Endothelial cell of hepatic sinusoid (primary cell): ENCODE measurements around the gene NPHP4.

Source experiments
- in situ Hi-C: cut with HindIII; loops from 2 replicates; pipeline ENCODE4 v1.10.0; 2017; ENCODE audit warnings: low sequenced_read_pairs

Gene NPHP4

DNA sequence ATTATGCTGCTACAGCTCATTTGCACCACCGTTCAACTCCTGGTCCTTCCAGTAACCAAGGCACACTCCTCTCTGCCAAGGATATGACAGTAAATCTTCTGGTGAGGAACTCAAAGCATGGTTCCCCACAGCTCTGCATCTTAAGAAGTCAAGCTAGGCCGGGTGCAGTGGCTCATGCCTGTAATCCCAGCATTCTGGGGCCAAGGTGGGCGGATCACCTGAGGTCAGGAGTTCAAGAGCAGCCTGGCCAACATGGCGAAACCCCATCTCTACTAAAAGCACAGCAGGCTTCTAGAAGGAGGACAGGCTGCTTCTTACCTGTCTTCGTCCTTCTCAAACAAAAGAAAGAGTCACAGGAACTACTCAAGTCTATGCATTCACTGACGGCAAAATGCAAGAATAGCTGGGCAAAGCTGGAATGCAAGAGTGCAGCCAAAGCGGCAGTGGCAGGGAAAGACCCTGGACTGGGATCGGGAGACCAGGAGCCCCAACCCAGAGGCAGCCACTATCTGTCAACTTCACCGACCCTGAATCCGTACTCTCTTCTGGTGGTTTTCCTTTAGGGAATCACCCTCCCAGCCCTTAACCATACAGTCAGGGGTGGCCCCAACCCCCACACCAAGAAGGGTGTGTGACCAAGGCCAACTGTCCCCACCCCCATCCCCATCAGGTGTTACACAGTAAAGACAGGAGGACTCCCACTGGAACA is 75.5 kb downstream of the NPHP4 start:
- in situ Hi-C loops = no loop called here

DNA sequence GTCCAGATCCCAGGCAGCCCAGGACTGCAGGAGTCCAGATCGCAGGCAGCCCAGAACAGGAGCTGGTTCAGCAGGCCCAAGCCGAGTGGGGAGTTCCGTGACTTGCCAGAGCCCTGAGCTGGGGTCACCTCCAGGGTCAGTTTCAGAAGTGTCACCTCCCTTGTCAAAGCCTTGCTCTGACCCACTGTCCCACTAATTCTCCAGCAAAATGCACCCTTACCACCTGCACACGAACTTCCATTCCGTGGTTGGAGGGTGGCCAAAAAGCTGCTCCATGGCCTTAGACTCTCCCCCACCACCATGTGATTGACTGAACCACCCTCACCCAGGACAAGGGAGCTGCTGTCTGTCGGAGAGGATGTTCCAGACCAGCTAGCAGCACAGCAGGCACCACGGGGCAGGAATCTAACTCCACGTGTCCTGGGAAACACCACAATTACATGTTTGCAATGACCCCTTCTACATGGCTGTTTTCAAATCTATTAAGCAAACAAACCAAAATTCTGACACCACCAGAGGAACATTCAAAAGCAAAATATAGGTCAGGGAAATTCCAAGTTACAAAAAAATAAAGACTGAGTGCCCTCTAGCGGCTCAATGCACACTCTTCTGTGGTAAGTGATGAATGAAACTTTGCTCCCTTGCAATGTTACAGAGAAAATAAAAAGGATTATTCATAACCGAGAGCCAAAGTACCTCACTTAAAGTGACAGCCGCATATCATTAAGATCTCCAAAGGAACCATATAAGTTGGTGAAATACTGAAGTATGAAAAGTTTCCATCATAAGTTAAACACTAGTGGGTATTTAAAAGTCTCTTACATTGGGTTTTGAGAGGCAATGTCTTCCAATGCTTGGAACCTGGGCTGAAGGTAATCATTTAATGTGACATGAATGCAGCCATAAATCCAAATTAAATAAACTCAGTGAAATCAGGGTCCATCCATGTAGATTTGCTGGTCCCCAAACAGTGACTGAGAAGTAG is 76.3 kb downstream of the NPHP4 start:
- in situ Hi-C loops = no loop called here

DNA sequence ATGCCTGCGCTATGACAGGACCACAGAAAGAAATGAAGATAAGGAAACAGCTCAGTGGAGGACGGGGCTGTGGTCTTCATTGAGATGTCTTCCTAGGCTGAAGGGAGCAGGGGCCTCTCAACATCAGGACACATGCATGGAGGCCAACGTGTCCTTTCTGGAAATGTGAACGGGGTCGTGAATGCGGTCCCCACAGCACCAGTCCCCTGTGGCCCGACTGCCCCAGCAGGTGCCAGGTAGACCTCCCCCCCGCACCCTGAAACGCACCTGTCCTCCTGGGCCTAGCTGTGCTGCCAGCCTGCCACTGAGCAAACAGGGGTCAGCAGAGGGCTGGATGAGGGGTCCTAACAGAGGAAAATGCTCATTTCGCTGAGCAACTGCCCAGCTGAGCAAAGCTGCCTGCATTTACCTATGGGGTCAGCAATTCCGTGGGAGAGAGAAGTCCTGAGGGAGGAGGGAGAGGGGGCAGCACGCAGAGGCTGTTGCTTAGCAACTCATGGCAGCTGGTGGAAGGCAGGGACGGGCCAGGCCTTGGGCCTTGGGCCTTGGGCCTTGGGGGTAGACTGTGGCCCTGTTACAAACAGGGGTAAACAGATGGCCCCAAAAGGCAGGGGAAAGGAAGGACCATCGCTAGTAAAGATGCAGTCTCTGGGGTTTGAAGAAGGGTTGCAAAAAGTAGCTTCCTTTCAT is 77.4 kb downstream of the NPHP4 start:
- in situ Hi-C loops = no loop called here

DNA sequence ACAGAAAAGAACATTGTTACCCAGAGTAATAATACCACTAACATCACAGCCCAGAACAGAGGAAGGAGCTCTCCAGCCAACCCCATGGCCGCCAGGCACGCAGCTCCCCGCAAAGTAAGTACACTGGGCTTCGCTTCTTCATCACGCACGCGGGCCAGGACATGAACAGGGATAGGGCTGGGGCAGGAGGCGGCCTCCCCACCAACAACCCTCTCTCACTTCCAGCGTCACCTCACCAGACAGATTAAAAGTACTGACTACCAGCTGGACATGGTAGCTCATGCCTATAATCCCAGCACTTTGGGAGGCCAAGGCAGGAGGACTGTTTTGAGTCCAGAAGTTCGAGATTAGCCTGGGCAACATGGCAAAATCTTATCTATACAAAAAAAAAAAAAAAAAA is 78.3 kb downstream of the NPHP4 start:
- in situ Hi-C loops = no loop called here

DNA sequence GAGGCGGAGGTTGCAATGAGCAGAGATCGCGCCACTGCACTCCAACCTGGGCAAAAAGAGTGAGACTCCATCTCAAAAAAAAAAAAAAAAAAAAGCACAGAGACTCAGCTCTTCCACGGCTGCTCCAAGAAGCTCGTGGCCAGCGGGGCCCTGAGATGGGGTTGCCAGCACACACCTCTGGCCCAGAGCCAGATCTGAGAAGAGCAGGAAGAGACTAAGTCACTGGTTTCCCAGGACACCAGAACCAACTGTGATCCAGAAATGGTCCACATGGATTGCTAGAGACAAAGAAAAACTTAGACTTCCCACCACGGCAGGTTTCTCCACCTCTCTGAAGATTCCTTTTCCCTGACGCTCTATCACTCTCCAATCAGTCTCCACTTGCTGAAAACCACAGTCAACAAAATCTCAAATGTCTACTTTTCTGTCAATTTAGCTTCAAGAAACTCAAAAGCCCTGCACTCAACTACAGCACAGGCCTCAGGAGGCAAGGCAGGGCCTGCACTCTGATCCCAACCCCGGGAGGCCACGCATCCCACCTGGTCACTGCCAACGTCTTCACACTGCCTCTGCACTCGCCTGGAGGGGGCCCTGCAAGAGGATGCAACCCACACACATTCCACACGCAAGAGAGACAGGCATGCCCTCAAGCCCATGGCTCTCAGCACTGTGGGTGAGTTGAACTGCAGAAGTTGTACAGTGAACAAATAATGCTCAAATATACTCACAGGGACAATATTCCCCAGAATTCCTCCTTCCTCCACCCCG is 79.0 kb downstream of the NPHP4 start:
- in situ Hi-C loops = no loop called here

DNA sequence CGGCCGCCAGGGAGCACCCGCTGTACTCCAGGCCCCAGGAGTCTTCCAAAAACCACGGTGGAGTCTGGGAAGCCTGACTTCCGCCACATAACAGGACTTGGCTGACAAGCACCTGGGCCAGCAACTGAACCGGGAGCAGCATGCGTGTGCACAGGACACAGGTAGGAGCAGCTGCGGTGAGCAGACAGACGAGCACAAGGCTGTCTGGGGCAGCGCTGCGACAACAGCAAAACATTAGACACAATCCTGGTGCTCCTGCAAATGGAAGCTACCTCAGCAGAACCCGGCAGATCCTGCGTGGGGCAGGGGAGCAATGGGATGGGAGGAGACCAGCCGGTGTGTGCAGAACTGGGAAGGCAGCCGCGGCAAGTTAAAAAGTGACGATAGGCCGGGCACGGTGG is 80.4 kb downstream of the NPHP4 start:
- in situ Hi-C loops = no loop called here

DNA sequence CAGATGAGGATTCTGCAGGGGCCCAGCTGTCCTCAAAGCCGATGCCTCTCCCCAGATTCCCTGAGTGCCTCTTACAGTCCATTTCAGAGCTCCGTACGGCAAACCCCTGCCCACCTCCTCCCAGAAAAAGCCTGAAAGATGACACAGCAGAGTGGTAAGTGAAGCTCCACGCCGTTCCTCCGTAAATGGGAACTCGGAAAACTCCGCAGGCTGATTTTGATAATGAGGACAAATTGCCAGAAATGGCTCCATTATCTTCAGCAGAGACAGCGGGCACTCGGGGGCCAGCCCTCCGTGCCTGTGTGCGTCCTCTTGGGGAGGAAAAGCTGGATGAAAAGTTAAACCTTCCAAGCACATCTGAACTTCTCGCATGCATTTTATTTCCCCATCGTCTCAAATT is 81.1 kb downstream of the NPHP4 start:
- in situ Hi-C loops = no loop called here

DNA sequence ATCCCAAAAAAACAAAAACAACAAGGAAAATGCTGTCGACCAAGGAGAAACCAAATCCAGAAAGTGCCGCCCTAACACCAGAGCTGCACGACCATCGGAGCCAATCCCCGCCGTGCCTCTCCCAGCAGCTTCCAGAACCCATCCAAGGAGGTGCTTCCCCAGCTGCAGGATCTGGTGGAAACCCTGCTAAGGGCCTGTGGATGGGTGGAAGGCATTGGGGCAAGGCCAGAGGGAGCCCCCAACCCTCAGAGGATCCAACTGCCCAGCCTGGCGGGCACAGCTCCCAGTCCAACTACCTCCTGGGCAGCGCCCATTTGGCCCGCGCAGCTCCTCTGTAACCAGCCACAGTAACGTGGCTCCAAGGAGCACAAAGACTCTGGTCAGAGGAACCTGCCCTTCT is 81.6 kb downstream of the NPHP4 start:
- in situ Hi-C loops = no loop called here

DNA sequence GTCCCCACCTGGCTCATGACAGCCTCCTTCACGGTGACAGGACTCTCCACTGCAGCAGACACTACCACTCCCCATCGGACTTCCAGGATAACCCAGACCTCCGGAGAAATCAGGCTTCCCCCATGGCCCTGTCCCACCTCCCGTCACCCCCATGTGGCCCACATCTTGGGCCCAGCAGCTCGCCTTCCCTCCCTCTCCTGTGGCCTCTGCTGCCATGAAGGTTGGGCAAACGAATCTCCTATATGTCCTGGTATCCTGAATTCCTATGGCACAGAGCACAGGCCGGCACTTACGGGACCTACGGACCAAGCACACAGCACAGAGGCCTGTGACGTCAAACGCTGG is 82.0 kb downstream of the NPHP4 start:
- in situ Hi-C loops = no loop called here

DNA sequence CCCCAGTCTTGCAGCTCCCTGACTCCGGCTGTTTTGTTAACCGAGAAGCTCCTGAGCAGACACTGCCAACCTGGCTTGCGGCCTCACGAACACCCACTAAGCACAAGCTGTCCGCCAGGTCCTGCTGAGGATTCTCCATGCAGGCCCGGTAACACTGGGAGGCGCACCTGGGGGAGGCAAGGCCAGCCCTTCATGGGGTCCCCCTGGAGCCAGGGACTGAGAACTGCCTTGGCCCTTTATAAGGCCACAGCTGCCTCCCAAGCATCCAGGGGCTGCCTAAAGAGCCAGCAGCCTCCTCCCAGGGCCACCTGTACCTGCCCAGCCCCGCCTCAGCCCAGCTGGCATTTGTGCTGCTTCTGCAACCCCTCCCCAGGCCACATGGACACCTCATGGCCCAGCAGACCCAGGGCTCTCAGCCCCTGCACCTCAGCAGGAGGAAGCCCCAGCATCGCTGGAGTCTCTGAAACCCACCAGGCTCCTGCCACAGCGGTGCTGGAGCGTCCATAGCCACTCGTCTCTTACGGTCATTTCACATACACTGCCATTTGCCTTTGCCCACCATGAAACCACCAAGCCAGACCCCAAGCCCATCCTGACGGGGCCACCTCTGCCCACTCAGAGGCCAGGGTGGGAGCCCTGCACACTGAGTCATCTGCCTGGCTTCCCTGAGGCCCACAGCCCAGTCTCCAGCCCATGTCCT is 82.5 kb downstream of the NPHP4 start:
- in situ Hi-C loops = loop anchor here (5.0 kb wide), 1 partner anchor 73 kb away; no protein-coding TSS in a partner anchor

DNA sequence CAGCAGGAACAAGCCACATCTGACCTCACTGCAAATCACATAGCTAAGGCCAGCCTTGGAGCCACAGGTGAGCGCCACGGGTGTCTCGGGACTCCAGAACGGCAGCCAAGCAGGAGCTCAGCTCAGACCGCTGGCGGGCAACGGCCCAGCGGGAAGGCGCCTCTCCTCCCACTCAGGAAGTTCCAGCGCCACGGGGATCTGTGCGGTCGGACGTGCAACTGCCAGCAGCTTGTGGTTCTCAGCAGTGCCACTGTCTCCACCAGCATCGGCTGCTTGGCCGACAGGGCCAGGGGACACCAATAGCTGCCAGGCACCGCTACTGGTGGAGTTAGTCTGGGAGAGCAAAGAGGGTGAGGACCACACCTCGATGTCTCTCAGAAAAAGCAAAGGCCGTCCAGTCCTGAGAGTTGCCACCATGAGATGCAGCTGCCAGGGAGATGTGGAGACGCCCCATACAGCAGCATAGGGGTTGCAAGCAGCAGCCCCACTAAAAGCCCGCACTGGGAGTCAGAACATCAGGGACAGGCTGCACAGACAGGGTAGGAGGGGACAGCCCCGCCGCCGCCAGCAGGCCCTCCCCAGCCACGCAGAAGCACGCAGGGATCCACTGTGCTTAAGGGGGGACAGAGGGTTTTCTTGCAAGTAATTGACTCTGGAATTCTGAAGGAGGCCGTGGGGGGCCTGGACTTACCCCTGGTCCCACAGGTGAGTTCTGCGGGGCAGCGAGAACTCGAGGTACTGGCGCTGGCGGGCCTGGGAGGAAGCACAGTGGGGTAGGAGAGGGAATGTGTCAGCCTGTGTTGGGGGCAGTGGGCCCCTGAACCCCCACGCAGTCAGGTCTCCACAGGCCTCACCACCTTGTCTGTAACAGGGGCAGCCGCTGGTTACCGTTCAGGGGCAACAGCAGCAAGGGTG is 83.5 kb downstream of the NPHP4 start:
- in situ Hi-C loops = loop anchor here (5.0 kb wide), 1 partner anchor 74 kb away; no protein-coding TSS in a partner anchor

DNA sequence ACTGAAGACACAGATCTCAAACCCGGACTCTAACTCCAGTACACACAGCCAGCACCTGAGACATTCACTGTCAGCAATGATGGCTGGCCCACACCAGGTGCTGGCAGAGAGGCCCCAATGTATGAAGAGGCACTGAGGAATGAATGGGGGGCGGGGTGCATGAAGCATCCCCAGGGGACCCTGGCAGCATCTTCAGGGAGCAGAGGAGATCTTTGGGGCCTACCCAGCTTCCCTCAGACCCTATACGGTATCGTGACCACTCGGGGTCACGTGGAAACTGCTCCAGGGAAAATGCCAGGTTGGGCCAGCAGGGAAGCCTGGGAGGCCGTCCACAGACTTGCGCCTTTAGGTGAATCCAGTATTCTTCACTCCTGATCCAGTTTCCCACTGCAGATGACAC is 84.3 kb downstream of the NPHP4 start:
- in situ Hi-C loops = loop anchor here (5.0 kb wide), 1 partner anchor 74 kb away; no protein-coding TSS in a partner anchor

DNA sequence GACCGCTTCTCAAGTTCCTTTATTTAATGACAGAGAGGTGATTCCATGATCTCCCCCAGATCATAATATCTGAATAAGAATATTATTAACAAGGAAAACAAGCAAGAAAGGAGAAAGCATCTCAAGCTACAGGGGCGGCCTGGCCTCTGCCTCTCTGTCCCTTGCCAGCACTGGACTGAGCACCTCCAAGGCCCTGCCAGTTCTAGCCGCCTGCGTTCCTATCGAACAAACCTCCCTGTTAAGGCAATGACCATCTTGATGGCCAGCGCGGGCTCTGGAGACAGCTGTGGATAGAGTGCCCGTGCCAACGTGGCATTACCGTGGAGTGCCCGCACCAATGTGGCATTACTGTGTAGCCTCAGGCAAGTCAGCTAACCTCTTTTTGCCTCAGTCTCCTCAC is 84.8 kb downstream of the NPHP4 start:
- in situ Hi-C loops = loop anchor here (5.0 kb wide), 1 partner anchor 75 kb away; no protein-coding TSS in a partner anchor

DNA sequence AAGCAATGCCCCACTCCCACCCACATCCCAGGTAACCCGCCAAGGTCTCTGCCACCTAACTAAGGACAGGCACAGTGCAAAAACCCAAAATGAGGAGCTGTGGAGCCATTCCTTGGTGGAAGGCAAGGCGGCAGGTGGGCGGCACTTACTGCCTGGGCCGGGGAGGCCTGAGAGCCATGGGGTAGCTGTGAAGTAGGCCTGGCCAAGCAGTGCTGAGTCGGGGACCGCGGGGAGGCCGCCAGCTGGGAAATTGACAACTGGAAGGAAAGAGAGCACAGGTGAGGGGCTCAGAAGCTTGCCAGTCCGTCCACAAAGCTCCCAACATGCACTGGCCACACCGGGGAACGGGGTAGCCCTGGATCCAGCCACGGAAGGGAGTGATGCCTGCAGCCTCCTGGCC is 85.3 kb downstream of the NPHP4 start:
- in situ Hi-C loops = loop anchor here (5.0 kb wide), 1 partner anchor 75 kb away; no protein-coding TSS in a partner anchor

DNA sequence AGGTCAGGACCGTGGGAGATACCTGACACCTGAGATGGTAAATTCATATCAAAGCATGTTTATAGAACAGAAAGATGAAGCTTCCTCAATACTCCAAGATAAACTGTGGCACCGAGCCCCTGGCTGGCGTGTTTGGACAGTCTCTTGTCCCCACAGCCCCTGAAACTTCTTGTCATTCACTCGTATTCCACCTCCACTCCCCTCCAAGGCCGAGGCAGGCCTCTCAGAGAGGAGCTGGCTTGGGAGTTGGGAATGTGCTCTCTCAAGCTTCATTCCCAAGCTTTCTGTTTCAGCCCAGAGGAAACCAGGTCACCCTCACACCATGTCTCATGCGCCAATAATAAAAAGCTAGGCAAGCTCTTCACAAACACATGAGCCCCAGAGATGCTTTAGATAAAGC is 86.1 kb downstream of the NPHP4 start:
- in situ Hi-C loops = loop anchor here (5.0 kb wide), 1 partner anchor 76 kb away; no protein-coding TSS in a partner anchor

DNA sequence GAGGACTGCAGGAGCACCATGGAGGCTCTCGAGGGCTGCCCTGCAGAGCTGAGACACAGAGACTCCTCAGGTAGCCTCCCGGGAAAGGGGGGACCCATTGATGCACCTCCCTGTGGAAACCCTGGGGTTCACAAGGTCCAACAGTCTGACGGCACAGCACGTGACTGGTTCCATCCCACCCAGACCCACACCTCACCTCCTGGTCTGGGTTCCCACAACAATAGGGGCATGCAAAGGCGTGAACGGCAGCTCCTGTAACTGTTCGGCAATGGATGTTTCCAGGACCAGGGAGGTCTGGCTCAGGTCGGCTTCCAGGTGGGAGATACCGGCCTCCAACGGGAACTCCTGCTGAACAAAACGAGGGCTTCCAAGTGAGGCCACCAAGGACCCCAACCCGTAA is 86.8 kb downstream of the NPHP4 start:
- in situ Hi-C loops = loop anchor here (5.0 kb wide), 1 partner anchor 77 kb away; no protein-coding TSS in a partner anchor

DNA sequence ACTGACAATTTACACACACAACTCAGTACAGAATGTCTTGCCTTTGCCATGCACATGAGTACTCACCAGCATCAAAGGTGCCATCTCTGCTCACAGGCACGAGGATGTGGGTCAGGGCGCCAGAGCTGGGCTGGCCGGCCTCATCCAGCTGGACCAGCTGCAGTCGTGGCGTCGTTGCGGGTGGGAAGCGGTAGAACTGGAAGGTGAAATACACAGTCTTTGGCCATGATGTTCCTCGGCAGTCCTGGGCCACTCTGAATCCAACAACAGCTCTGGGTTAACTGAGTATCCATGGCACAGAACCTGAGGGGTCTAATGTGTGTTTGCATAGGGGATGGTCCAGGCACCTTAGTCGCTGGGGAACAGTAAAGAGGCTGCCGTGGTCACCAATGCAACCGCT is 87.7 kb downstream of the NPHP4 start:
- in situ Hi-C loops = no loop called here

DNA sequence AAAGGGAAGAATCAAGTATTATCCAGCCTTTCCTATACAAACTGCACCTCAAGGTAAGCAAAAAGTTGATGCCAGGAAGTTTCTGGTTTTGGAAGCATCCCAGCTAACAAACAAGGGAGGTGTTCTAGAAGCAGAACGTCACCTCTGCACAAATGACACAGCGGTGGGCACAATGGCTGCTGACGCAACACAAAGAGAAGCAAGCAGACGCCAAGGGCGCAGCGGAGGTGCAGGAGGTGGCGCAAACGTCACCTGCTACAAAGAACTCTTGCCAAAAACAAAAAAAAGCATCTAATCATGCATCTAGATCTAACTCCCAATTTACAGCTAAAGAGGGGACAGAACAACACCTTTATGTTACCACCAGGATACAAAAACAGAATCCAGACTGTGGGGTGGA is 88.5 kb downstream of the NPHP4 start:
- in situ Hi-C loops = no loop called here

DNA sequence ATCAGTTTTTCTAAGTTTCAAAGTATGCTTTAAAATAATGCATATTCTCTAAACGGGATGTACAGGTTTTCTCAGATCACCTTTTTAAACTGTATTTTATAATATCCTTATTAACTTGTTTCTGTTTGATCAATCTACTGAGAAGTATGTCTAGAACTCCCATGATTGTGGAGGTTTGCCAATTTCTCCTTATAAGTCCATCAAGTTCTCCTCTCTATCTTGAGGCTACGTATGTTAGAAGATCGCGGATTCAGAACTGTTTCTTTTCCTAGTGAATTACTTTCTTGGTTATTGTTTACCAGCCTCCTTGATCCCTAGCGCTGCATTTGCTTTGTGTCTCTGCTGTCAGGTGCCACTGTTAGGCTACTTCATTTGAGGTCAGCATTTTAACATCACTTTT is 89.2 kb downstream of the NPHP4 start:
- in situ Hi-C loops = no loop called here
